DND-41 (cell line): ENCODE measurements around the gene IL17RD.

Source experiments
- ATAC-seq: fragments of 200-7000 bp; cut with Tn5 transposase; 3 replicates; pipeline ENCODE4 v1.9.1; 2021; ENCODE audit warnings: low read depth; ENCODE audit not compliant: insufficient read depth
- DNase-seq: peaks from one replicate; pipeline ENCODE4 v3.0.0-alpha.2; 2020
- H2AFZ ChIP-seq: 2 replicates; pipeline ENCODE4 v1.6.0; 2012; ENCODE audit warnings: low read depth, low read length
- H3K27ac ChIP-seq: 2 replicates; pipeline ENCODE4 v1.5.1; 2012; ENCODE audit warnings: low read length, inconsistent platforms
- H3K27me3 ChIP-seq: fragments of 200-600 bp; sonication (generic); 2 replicates; pipeline ENCODE4 v1.6.0; 2012; ENCODE audit warnings: low read length, mild to moderate bottlenecking, inconsistent platforms; ENCODE audit not compliant: insufficient read depth, poor library complexity
- H3K36me3 ChIP-seq: 2 replicates; pipeline ENCODE4 v1.5.1; 2012; ENCODE audit warnings: low read length, inconsistent platforms; ENCODE audit not compliant: insufficient read depth
- H3K4me1 ChIP-seq: 2 replicates; pipeline ENCODE4 v1.5.1; 2012; ENCODE audit warnings: mild to moderate bottlenecking, low read length; ENCODE audit not compliant: insufficient read depth
- H3K4me2 ChIP-seq: 2 replicates; pipeline ENCODE4 v1.6.0; 2012; ENCODE audit warnings: mild to moderate bottlenecking, moderate library complexity, low read length, inconsistent platforms; ENCODE audit not compliant: insufficient read depth
- H3K4me3 ChIP-seq, 2 experiments: fragments of 200-600 bp in 1 of 2; shearing (Covaris generic) in 1 of 2; 2 replicates each; pipeline ENCODE4 v1.5.1; 2012 to 2016; ENCODE audit warnings: inconsistent platforms in 2 of 2, low read length in 2 of 2, mild to moderate bottlenecking in 2 of 2, low read depth in 1 of 2, moderate library complexity in 1 of 2
- H3K79me2 ChIP-seq: 2 replicates; pipeline ENCODE4 v1.6.0; 2012; ENCODE audit warnings: low read length, inconsistent platforms; ENCODE audit not compliant: insufficient read depth
- H3K9ac ChIP-seq: 2 replicates; pipeline ENCODE4 v1.6.0; 2012; ENCODE audit warnings: low read depth, mild to moderate bottlenecking, inconsistent platforms, low read length, moderate library complexity
- H3K9me3 ChIP-seq: 2 replicates; pipeline ENCODE4 v1.5.1; 2012; ENCODE audit warnings: low read length, moderate library complexity, mild to moderate bottlenecking, inconsistent platforms; ENCODE audit not compliant: insufficient read depth, severe bottlenecking
- H4K20me1 ChIP-seq: 2 replicates; pipeline ENCODE4 v1.6.0; 2012; ENCODE audit warnings: low read length; ENCODE audit not compliant: insufficient read depth
- CTCF ChIP-seq: IDR thresholded peaks from 2 replicates; pipeline ENCODE4 v1.5.1; 2012; ENCODE audit warnings: borderline replicate concordance, low read length, moderate library complexity, mild to moderate bottlenecking; ENCODE audit not compliant: poor library complexity, severe bottlenecking; ENCODE audit errors: extremely low read depth
- EZH2 ChIP-seq: IDR thresholded peaks from 3 replicates; pipeline ENCODE4 v1.6.1; 2012; ENCODE audit warnings: borderline replicate concordance, low read depth, mild to moderate bottlenecking, moderate library complexity, low read length, inconsistent platforms; ENCODE audit not compliant: severe bottlenecking

Gene IL17RD

GRCh38 chr3:57109437-57110199, 55.5 kb downstream of the IL17RD start:
- H3K27ac ChIP-seq: no peak overlapping the region
- H4K20me1 ChIP-seq: no peaks in the 10 kb centered on the region
- H3K4me3 ChIP-seq: no peak overlapping the region
- ATAC-seq (no peak), DNase-seq (no peak)
- no peaks in the 10 kb centered on the region for H3K9me3 ChIP-seq
- no peak overlapping the region for H3K4me2 ChIP-seq
- H3K36me3 ChIP-seq: no peaks in the 10 kb centered on the region
- no peaks in the 10 kb centered on the region for H3K79me2 ChIP-seq
- H3K9ac ChIP-seq: no peak overlapping the region
- peaks cover 5% of the 10 kb centered on the region for H3K27me3 ChIP-seq
- TF ChIP-seq EZH2: no peak
- no peak for TF ChIP-seq CTCF
- no peak overlapping the region for H2AFZ ChIP-seq
- no peaks in the 10 kb centered on the region for H3K4me1 ChIP-seq

- Histone ChIP-seq H3K27me3 (no peaks in the 10 kb centered on the region), H3K4me1 (no peaks in the 10 kb centered on the region), H3K9me3 (no peaks in the 10 kb centered on the region), H3K79me2 (no peaks in the 10 kb centered on the region), H3K4me2 (no peak overlapping the region), H2AFZ (no peak overlapping the region), H3K9ac (no peak overlapping the region), H3K36me3 (no peaks in the 10 kb centered on the region), H3K4me3 (no peak overlapping the region), H3K27ac (no peak overlapping the region), H4K20me1 (no peaks in the 10 kb centered on the region)
- ATAC-seq (no peak), DNase-seq (no peak)
- no peak for TF ChIP-seq CTCF
Measured at GRCh38 chr3:57108684-57109083, 56.5 kb downstream of the IL17RD start.

- no peak for ATAC-seq
- H3K4me1 ChIP-seq: no peaks in the 10 kb centered on the region
Measured at GRCh38 chr3:57105585-57105984, 59.6 kb downstream of the IL17RD start.

More at GRCh38 chr3:57105585-57105984, 59.6 kb downstream of the IL17RD start:
- TF ChIP-seq CTCF: no peak
- Histone ChIP-seq H4K20me1 (no peaks in the 10 kb centered on the region), H3K9ac (no peak overlapping the region), H3K36me3 (no peaks in the 10 kb centered on the region), H3K4me3 (no peak overlapping the region), H3K27me3 (peaks cover 8% of the 10 kb centered on the region), H3K9me3 (no peaks in the 10 kb centered on the region), H2AFZ (no peak overlapping the region), H3K79me2 (no peaks in the 10 kb centered on the region), H3K4me2 (no peak overlapping the region), H3K27ac (no peak overlapping the region)
- DNase-seq: no peak
